Mammary epithelial cell (primary cell): ENCODE data around the gene GARRE1.

ENCODE experiments used
- EZH2 ChIP-seq: IDR thresholded peaks from 2 replicates; pipeline ENCODE4 v1.6.1; 2012; ENCODE audit warnings: low read length, inconsistent platforms, borderline replicate concordance
- TF ChIP-seq, protein P1 (sequence below), 2 donors: IDR thresholded peaks in 1 of 2; conservative IDR thresholded peaks in 1 of 2; 2 replicates each; pipeline ENCODE4 v1.5.1; 2011 to 2012; ENCODE audit warnings: inconsistent platforms in 2 of 2, low read length in 2 of 2, mild to moderate bottlenecking in 2 of 2, control low read depth in 1 of 2, low read depth in 1 of 2; ENCODE audit not compliant: insufficient read depth in 1 of 2; ENCODE audit errors: extremely low read depth in 1 of 2

DNA sequence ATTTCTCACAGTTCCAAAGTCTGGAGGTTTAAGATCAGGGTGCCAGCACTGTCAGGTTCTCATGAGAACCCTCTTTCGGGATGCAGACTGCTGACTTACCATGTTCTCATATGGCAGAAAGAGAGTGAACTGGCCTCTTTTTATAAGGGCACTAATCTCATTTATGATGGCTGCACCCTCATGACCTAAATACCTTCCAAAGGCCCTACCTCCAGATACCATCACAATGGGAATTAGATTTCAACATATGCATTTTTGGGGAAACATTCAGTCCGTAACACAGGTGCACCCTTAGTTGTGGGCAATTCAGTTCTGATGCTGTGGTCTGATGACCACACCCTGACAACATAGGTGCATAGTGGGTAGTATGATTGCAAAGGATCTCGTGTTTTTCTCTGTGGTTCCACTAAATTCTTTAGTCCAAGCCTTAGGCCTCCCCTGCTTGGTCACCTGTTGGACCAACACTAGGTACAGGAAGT, 33.3 kb downstream of the GARRE1 start:
- no peak for TF ChIP-seq EZH2
- TF ChIP-seq, protein P1, sequence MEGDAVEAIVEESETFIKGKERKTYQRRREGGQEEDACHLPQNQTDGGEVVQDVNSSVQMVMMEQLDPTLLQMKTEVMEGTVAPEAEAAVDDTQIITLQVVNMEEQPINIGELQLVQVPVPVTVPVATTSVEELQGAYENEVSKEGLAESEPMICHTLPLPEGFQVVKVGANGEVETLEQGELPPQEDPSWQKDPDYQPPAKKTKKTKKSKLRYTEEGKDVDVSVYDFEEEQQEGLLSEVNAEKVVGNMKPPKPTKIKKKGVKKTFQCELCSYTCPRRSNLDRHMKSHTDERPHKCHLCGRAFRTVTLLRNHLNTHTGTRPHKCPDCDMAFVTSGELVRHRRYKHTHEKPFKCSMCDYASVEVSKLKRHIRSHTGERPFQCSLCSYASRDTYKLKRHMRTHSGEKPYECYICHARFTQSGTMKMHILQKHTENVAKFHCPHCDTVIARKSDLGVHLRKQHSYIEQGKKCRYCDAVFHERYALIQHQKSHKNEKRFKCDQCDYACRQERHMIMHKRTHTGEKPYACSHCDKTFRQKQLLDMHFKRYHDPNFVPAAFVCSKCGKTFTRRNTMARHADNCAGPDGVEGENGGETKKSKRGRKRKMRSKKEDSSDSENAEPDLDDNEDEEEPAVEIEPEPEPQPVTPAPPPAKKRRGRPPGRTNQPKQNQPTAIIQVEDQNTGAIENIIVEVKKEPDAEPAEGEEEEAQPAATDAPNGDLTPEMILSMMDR (conservative IDR thresholded peaks at IDR 0.05 in 1 of 2, IDR thresholded peaks at IDR 0.05 in 1 of 2; ENCODE audit: extremely low read depth in 1 of 2, insufficient read depth in 1 of 2, low read depth in 1 of 2, low read length in 2 of 2), result no peak
